Fibroblast of villous mesenchyme (primary cell): ENCODE results near the gene TMEM161B. TPM values are rescaled to one million over a fixed set of nuclear protein-coding genes. Genes with fewer than 3 reads are reported as not detected.
"Not testable (repeated sequence)": the region's sequence is repeated elsewhere in the genome, so short reads cannot be mapped to it uniquely, and the experiment has no call there.

Source experiments
- DNase-seq: peaks from one replicate; pipeline ENCODE4 v3.0.0-alpha.2; 2010; ENCODE audit warnings: low read depth
- H3K4me3 ChIP-seq: 2 replicates; pipeline ENCODE4 v1.5.1; 2011; ENCODE audit warnings: low read depth, mild to moderate bottlenecking, low read length
- CTCF ChIP-seq: IDR thresholded peaks from 2 replicates; pipeline ENCODE4 v1.5.1; 2012; ENCODE audit warnings: low read depth, mild to moderate bottlenecking, low read length; ENCODE audit not compliant: insufficient read depth
- total RNA-seq: library from RNA; depleted of rRNA; stranded (reverse); fragments of >200 nt; gene quantifications from 2 replicates; pipeline ENCODE4 v1.2.3, GENCODE V29; 2012

Gene TMEM161B
- total RNA-seq, 1 donor: 18.1 TPM

GRCh38 chr5:88287302-88287701 lies 18.7 kb upstream of the TMEM161B start:
- no peak for DNase-seq
- TF ChIP-seq CTCF: no peak
- no peak overlapping the region for H3K4me3 ChIP-seq

GRCh38 chr5:88283690-88284089 lies 15.0 kb upstream of the TMEM161B start:
- no peak for TF ChIP-seq CTCF
- no peak overlapping the region for H3K4me3 ChIP-seq
- DNase-seq: no peak

- no peak overlapping the region for H3K4me3 ChIP-seq
- no peak for DNase-seq
- no peak for TF ChIP-seq CTCF
These were observed 12.7 kb upstream of the TMEM161B start for GRCh38 chr5:88281322-88281721.

GRCh38 chr5:88279584-88279983 lies 10.9 kb upstream of the TMEM161B start:
- no peak overlapping the region for H3K4me3 ChIP-seq
- DNase-seq: peak; percentile 2
- TF ChIP-seq CTCF: no peak

- DNase-seq: no peak
- no peak overlapping the region for H3K4me3 ChIP-seq
- TF ChIP-seq CTCF: no peak
These were observed 7.7 kb upstream of the TMEM161B start for GRCh38 chr5:88276378-88276777.

GRCh38 chr5:88275581-88275980 lies 6.9 kb upstream of the TMEM161B start:
- H3K4me3 ChIP-seq: no peak overlapping the region
- no peak for TF ChIP-seq CTCF
- no peak for DNase-seq

GRCh38 chr5:88269222-88269771 lies 652 bp upstream of the TMEM161B start:
- TF ChIP-seq CTCF: no peak
- no peak for DNase-seq
- H3K4me3 ChIP-seq: peak overlapping the region; percentile 97

GRCh38 chr5:88264565-88264964 lies 4.1 kb downstream of the TMEM161B start:
- H3K4me3 ChIP-seq, DNase-seq: not testable (repeated sequence)
